Muscle layer of colon (tissue), 2 donors: ENCODE measurements around the gene C3orf52.

Experiments used
- H3K27ac ChIP-seq: one replicate; pipeline ENCODE4 v1.7.0; 2013; ENCODE audit warnings: low read depth, mild to moderate bottlenecking, low read length, moderate library complexity
- H3K27me3 ChIP-seq, 2 donors: one replicate each; pipeline ENCODE4 v1.7.0; 2013; ENCODE audit warnings: low read length in 2 of 2, mild to moderate bottlenecking in 2 of 2; ENCODE audit not compliant: insufficient read depth in 2 of 2, control insufficient read depth in 1 of 2
- H3K36me3 ChIP-seq: one replicate; pipeline ENCODE4 v1.7.0; 2013; ENCODE audit warnings: mild to moderate bottlenecking, low read length; ENCODE audit not compliant: insufficient read depth
- H3K4me1 ChIP-seq: one replicate; pipeline ENCODE4 v1.7.0; 2013; ENCODE audit warnings: mild to moderate bottlenecking, low read length; ENCODE audit not compliant: insufficient read depth
- H3K4me3 ChIP-seq, 2 donors: one replicate each; pipeline ENCODE4 v1.7.0; 2013; ENCODE audit warnings: low read length in 2 of 2, low read depth in 1 of 2, mild to moderate bottlenecking in 1 of 2, moderate library complexity in 1 of 2
- H3K9ac ChIP-seq: one replicate; pipeline ENCODE4 v1.7.0; 2013; ENCODE audit warnings: low read length
- H3K9me3 ChIP-seq: one replicate; pipeline ENCODE4 v1.7.0; 2013; ENCODE audit warnings: mild to moderate bottlenecking, low read length
- donor health status: abdominal sarcoma.
- donor health status: Adenocarcinoma of cecum.

The C3orf52 gene

DNA sequence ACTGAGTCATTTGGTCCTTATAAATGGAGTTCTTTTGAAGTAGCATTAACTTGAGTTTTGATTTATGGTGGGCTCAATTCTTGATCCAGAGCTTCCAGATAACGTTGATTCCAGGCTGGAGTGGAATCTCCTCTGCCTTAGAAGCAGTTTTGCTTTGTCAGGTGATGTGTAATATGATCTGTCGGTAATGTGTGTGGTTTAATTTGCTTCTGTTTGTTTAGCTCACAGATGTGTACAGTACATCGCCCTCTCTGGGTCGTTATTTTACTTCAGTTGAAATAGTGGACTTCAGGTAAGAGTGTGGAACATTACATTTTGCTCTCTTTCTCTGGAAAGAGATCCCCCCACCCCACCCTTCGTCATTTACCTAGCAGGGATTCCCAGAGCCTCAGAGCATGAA is 23.1 kb downstream of the C3orf52 start:
- Histone ChIP-seq H3K27me3 (no peaks in the 10 kb centered on the region), H3K9ac (no peak overlapping the region), H3K27ac (no peak overlapping the region), H3K9me3 (no peaks in the 10 kb centered on the region), H3K4me3 (no peak overlapping the region), H3K4me1 (no peaks in the 10 kb centered on the region), H3K36me3 (no peaks in the 10 kb centered on the region)

DNA sequence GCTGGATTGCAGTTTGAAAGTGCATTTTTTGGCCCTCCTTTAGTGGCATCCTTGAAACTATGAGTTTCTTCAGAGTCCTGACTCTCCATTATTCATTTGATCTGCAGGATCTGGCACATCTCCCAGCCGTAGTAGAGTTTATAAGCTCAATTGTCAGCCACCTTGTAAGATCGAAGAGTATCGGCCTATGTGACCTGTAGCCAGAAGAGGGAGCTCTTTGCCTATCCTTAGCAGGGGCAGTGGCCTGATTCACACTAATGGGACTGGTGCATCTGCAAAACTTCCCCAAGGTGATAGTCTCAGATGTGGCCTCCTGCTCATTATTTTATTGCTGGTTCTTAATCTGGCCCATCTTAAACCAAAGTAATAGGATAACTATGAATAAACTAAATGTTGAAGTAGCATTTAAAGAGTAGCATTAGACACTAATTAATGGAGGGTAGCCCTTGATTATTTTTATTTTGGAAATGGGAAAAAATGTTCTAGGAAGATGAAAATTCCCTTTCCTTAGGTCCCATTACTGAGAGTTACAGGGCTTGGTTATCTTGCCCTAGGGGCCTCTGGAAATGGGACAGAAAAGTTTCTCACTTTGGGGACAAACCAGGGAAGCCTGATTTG is 25.7 kb downstream of the C3orf52 start:
- Histone ChIP-seq H3K27me3 (no peaks in the 10 kb centered on the region), H3K27ac (no peak overlapping the region), H3K4me3 (no peak overlapping the region), H3K36me3 (no peaks in the 10 kb centered on the region), H3K4me1 (no peaks in the 10 kb centered on the region), H3K9ac (no peak overlapping the region), H3K9me3 (no peaks in the 10 kb centered on the region)

DNA sequence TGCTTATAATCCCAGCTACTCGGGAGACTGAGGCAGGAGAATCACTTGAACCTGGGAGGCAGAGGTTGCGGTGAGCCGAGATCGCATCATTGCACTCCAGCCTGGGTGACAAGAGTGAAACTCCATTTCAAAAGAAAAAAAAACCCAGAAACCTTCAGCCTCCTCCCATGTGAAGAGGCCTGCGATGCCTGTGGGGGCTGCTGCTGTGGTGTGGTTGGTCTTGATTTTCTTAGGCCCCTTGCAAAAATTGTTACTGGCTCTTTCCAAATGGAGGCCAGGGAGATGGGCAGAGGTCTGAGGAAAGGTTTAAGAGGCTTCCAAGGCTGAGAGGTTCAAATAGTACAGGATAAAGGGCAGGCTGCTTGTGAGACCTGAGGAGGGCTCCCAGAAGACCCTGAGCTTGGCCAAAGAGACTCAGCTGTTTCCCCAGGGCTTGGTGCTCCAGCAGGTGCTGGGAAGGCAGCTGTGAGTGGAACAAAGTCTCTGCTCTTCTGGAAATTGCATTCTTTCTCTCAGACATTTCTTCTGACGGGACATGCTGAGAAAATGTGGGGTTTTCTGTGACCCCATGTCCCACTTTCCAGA is 28.5 kb downstream of the C3orf52 start:
- Histone ChIP-seq H3K4me1 (no peaks in the 10 kb centered on the region), H3K9ac (no peak overlapping the region), H3K27ac (no peak overlapping the region), H3K9me3 (no peaks in the 10 kb centered on the region), H3K27me3 (no peaks in the 10 kb centered on the region), H3K4me3 (no peak overlapping the region), H3K36me3 (no peaks in the 10 kb centered on the region)

DNA sequence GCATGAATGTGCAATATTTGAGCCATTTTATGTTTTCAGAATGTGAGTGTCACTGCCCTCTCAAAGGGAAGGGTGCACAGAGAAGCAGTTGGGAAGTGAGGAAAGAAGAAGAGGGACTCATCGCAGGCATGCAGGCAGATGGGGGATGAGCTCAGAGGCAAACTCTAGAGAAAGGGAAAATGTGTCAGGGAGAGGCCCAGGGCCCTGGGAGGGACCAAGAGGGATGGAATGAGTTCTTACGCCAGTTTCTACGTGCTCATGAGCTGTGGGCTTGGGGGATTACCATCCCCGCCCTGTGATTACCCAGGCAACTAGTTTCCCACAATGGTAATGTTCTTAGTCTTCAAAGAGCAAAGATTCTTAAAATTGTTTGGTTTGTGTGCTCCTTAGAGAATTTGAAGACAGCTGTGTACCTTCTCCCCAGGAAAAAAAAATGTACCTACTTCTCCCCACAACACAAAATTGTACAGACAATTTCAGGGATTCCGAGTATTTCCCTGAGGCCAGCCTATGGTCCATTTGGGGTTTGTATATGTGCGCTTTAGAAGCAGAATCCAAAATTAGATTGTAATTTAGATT is 29.1 kb downstream of the C3orf52 start:
- Histone ChIP-seq H3K4me3 (no peak overlapping the region), H3K36me3 (no peaks in the 10 kb centered on the region), H3K27me3 (no peaks in the 10 kb centered on the region), H3K9ac (no peak overlapping the region), H3K9me3 (no peaks in the 10 kb centered on the region), H3K27ac (no peak overlapping the region), H3K4me1 (no peaks in the 10 kb centered on the region)

DNA sequence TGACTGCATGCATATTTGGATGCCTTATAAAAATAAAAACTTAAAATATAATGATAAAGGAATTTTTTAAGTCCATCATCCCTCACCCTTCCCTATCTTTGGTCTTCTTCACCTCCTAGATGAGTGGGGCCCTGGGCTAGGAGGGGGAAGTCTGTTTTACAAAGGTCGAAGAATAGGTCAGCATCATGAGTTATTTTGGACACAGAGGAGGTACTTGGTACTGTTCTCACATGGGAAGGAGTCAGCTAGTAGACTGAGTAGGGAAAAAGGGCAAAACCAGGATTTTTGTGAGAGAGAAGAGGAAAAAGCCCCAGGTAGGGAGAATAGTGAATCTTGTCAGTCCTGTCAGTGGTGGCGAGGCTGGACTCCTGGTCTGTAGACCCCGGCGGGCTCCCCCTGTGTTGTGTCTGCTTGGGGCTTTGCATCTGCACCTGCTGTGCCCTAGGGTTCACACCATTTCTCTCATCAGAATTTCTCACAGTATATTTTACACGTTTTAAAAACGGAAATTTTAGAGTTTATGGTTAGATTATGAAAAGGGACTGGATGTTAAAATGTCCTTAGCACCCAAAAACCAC is 29.7 kb downstream of the C3orf52 start:
- no peak overlapping the region for H3K4me3 ChIP-seq
- no peaks in the 10 kb centered on the region for H3K4me1 ChIP-seq
- no peaks in the 10 kb centered on the region for H3K27me3 ChIP-seq
- no peaks in the 10 kb centered on the region for H3K9me3 ChIP-seq
- H3K9ac ChIP-seq, result no peak overlapping the region
- H3K27ac ChIP-seq, result no peak overlapping the region
- H3K36me3 ChIP-seq, result no peaks in the 10 kb centered on the region

DNA sequence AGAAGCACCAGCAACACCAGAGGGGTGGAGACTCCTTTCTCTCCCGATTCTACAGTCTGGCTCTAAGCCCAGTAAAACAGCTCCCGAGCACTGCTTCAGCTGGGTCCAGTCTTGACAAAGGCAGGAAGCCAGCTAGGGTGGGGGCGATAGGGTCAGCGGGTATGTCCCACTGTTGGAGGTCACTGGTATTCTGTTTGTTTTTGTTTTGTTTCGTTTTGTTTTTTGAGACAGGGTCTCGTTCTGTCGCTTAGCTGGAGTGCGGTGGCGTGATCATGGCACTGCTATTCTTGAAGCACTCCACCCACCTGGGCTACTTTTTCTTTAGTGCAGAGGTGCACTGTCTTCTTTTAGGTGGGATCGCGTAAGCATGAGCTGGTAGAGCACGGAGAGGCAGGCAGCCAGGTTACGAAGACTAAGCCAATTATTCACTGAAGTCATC is 30.6 kb downstream of the C3orf52 start:
- Histone ChIP-seq H3K9me3 (no peaks in the 10 kb centered on the region), H3K36me3 (no peaks in the 10 kb centered on the region), H3K4me1 (no peaks in the 10 kb centered on the region), H3K27ac (no peak overlapping the region), H3K9ac (no peak overlapping the region), H3K4me3 (no peak overlapping the region), H3K27me3 (no peaks in the 10 kb centered on the region)

DNA sequence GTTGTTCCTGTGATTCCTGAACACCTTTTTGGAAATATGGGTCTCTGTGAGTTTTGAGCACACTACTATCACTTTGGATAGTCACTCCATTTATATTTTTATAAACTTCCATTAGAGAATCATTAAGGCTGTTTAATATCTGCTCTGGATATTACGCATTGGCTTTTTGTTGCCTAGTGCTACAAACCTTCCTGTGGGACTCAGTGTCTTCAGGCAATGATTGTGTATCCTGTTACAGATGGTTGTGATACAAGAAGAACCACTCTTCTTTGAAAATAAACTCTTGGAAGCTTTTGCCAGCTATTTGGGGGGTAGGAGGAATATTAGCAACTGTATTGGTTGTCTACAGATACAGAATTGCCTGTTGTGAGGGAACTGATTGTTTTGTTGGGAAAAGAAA is 31.2 kb downstream of the C3orf52 start:
- Histone ChIP-seq H3K36me3 (no peaks in the 10 kb centered on the region), H3K9ac (no peak overlapping the region), H3K4me3 (no peak overlapping the region), H3K4me1 (no peaks in the 10 kb centered on the region), H3K27me3 (no peaks in the 10 kb centered on the region), H3K9me3 (no peaks in the 10 kb centered on the region), H3K27ac (no peak overlapping the region)

DNA sequence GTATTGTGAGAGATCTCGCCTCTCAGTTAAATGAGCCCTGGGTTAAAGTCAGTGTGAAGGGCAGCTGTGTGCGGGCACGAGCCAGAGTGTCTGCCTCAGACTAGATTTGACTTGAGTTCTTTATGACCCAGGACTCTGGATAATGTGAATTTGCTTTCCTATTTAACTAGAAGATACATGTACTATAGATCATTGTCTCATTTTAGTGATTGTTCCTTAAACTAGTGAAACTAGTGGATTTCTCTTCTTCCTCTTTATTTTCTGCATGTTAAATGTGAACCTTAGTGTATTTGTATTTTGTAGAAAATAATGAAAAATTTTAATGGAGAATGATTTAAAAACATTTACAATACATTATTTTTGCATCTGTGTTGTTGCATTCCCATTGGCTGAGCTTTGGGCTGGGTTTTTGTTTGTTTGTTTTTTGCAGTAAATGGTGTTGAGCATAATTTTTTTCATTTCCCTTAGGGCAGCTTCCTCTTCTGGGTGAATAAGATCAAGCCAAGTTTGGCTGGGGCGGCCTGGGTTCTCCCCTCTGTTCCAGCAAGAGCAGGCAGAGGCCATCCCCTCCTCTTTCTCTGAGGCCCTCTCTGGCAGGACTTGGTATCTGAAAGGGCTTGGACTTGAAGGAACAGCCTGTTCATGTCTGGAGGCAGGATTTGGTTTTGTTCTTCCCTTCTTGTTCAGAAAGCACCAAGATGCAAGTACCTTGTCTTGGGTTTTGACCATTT is 31.8 kb downstream of the C3orf52 start:
- no peak overlapping the region for H3K27ac ChIP-seq
- no peaks in the 10 kb centered on the region for H3K36me3 ChIP-seq

DNA sequence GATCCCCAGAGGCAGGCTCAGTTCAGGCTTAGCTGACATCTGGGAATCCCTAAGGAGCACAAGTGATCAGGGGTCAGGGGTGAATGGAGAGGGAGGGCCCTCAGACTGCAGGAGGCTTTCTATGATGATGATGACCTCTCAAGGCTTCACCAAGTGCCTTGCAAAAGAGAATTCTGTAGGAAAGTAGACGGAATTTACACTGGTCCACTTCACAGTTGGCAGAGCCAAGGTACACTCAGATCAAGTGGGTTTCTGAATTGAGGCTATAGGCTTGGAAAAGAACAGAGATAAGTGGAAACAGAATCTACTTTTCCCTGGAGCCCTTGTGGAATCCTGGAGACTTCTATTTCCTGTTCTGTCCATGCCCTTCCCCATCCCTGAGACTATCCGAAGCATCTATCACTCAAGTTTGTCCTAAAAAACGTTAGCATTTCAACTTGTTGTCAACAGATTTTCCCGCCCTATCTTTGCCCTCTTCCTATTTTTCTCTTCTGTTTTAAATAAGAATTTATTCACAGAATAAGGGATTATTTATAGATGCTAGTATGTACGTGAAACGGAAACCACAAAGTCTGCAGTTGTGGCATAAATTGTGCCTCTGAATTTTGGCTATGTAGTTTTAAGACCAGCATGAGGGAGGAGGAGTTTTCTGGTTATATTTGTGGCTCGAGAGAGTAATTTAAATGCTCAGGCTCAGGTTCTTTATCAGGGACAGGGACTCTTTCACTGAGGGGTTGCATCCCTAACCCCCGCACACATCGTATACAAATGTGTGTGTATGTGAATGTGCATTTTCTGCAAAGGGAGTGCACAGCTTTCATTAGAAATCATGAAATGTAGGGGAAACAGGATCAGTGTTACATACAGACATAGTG is 34.0 kb downstream of the C3orf52 start:
- Histone ChIP-seq H3K4me1 (no peaks in the 10 kb centered on the region), H3K9me3 (no peaks in the 10 kb centered on the region), H3K36me3 (no peaks in the 10 kb centered on the region), H3K9ac (no peak overlapping the region), H3K27me3 (no peaks in the 10 kb centered on the region), H3K4me3 (no peak overlapping the region), H3K27ac (no peak overlapping the region)

More for the DNA sequence above, 31.8 kb downstream of the C3orf52 start:
- no peaks in the 10 kb centered on the region for H3K27me3 ChIP-seq
- no peaks in the 10 kb centered on the region for H3K4me1 ChIP-seq
- H3K9ac ChIP-seq, result no peak overlapping the region
- no peaks in the 10 kb centered on the region for H3K9me3 ChIP-seq
- H3K4me3 ChIP-seq, result no peak overlapping the region

DNA sequence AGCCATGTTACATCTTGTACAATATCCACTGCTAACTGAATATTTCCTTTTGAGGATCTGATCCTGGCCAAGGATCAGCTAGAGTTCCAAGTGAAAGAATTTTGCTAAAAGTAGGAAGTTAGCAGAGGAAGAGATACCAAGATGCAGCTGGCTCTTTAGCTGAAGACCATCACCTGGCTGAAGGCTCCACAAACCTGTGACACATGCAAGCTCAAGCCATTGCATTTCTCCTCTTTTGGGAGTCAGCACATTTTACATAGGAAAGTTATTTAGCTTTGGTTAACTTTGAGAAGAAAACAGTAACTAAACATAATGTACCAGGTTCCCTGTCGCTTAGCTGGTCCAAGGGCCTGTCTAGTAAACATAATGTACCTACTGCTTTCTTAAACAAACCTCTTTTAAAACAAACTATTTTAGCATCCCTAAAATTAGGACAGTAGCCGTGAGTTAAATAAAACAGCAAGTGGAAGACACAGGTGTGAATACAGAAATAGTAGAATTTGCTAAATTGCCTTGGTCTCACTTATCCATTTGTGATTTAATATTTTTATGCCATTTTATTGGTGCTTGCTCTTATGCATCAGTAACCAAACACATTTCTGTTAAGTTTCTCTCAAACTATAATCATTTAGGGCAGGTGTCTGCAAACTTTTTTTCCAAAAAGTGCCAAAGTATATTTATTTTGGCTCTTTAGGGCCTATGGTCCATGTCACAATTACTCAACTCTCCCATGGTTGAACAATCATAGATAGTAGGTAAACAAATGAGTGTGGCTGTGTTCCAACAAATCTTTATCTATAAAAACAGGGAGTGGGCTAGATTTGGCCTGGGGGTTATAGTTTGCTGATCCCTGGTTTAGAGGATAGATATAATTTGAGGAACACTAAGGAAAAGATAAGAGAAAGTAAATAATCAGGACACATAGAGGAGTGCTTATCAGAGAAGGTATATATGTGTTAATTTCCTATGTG is 35.7 kb downstream of the C3orf52 start:
- no peak overlapping the region for H3K4me3 ChIP-seq
- no peak overlapping the region for H3K27ac ChIP-seq
- no peaks in the 10 kb centered on the region for H3K9me3 ChIP-seq
- H3K36me3 ChIP-seq, result no peaks in the 10 kb centered on the region
- no peak overlapping the region for H3K9ac ChIP-seq
- no peaks in the 10 kb centered on the region for H3K4me1 ChIP-seq
- H3K27me3 ChIP-seq, result no peaks in the 10 kb centered on the region
